Thoracic aorta (tissue), 2 donors: ENCODE results near the gene DOK5. TPM values are rescaled to one million over a fixed set of nuclear protein-coding genes. Genes with fewer than 3 reads are reported as not detected.
A peak's percentile ranks its signal among the peaks of the same experiment; 100 is the strongest.

Source experiments
- ATAC-seq: fragments of 150-250 bp; one replicate; pipeline ENCODE4 v1.8.0; 2017; ENCODE audit warnings: low read depth; ENCODE audit not compliant: insufficient number of reproducible peaks, low FRiP score
- DNase-seq: peaks from one replicate; pipeline ENCODE4 v3.0.0-alpha.2; 2020; ENCODE audit warnings: low spot score
- H3K27ac ChIP-seq, 2 donors: fragments of 200-600 bp; sonication (generic); 1 replicate in 1 of 2; 2 replicates in 1 of 2; pipeline ENCODE4 v1.5.1; 2016; ENCODE audit warnings: mild to moderate bottlenecking in 2 of 2, moderate library complexity in 2 of 2
- H3K27me3 ChIP-seq: fragments of 200-600 bp; sonication (generic); replicated peaks from 2 replicates; pipeline ENCODE4 v1.6.0; 2016; ENCODE audit warnings: mild to moderate bottlenecking; ENCODE audit not compliant: insufficient read depth
- H3K36me3 ChIP-seq: fragments of 200-600 bp; sonication (generic); one replicate; pipeline ENCODE4 v1.5.1; 2016
- H3K4me1 ChIP-seq, 2 donors: fragments of 200-600 bp; sonication (generic); 1 replicate in 1 of 2; 2 replicates in 1 of 2; pipeline versions ENCODE4 v1.5.1 to v1.6.0; 2016; ENCODE audit warnings: low read depth in 2 of 2, mild to moderate bottlenecking in 1 of 2; ENCODE audit not compliant: control insufficient read depth in 1 of 2
- H3K4me3 ChIP-seq: fragments of 200-600 bp; sonication (generic); 2 replicates; pipeline ENCODE4 v1.5.1; 2016; ENCODE audit warnings: mild to moderate bottlenecking
- H3K9me3 ChIP-seq: fragments of 200-600 bp; sonication (generic); 2 replicates; pipeline ENCODE4 v1.5.1; 2016
- CTCF ChIP-seq: fragments of 200-600 bp; sonication (generic); IDR thresholded peaks from one replicate; pipeline ENCODE4 v1.5.1; 2019; ENCODE audit warnings: antibody characterized with exemption
- total RNA-seq, 2 donors: library from RNA; depleted of rRNA; stranded (reverse); fragments of >200 nt; gene quantifications; one replicate each; pipeline versions ENCODE4 v1.1.0 to v1.2.3, GENCODE V29; 2016

The DOK5 gene
- total RNA-seq, 2 donors from 2014 or later, result 8.3 to 21.7 TPM

DNA sequence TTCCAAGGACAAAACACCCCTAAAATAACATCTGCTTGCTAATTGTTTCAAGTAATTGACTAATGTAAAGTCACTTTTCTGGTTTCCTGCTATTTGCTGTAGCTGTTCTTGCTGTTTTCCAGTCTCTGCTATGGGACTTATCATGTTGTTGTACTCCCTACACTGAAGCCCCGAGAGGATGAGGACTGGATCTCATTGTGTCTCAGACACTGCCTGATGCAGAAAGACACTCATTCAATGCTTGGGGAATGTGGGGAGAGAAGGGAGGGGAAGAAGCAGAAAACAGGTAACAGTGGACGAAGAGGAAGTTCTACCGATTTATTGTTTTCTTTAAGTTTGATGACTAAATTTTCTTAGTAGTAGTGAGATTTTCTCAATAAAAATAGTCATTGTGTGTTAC, 79.8 kb downstream of the DOK5 start:
- Histone ChIP-seq H3K9me3 (no peaks in the 10 kb centered on the region), H3K27me3 (no peaks in the 10 kb centered on the region), H3K4me3 (no peak overlapping the region), H3K27ac (no peak overlapping the region), H3K36me3 (no peaks in the 10 kb centered on the region), H3K4me1 (peaks cover 10 to 26% of the 10 kb centered on the region in 2 donors)
- DNase-seq (no peak), ATAC-seq (no peak)
- no peak for TF ChIP-seq CTCF

- Histone ChIP-seq H3K27me3 (no peaks in the 10 kb centered on the region), H3K27ac (no peak overlapping the region), H3K4me3 (no peak overlapping the region), H3K9me3 (no peaks in the 10 kb centered on the region), H3K36me3 (no peaks in the 10 kb centered on the region), H3K4me1 (peaks cover 10 to 34% of the 10 kb centered on the region in 2 donors)
- TF ChIP-seq CTCF, result no peak
- no peak for DNase-seq
- ATAC-seq, result no peak
Observed at GRCh38 chr20:54556406-54556805, 81.0 kb downstream of the DOK5 start.

DNA sequence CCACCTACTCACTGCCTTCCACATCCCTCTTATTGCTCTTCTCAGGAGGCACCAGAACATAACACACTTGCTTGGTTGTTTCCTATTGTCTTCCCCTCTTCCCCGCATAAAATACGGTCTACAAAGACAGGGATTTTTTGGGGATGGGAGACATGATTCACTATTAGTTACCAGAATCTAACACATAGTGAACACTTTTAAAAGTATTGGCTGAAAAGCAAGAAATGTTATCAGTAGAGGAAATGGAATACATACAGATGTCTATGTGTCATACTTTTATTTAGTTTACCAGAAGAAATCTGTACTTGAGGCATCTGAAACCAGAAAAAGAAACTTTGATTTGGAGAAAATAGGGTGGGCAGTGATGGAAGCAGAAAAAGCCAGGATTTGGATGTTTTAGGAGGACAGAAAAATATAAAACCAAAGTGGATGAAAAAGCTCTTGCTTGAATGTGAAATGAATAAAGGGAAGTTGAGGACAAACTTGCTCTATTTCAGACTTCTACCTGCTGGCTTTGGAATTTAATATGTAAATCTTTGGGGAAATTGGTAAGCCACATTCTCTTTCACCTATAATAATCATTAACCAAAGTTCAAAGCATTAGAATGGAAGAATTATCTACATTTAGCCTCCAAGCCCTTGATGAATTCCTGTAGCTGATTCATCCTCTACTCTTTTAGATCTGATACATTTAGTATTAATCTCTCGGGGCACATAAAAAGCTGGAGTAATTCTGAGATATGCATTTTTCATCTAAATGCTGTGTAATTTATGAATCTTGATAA, 82.6 kb downstream of the DOK5 start:
- Histone ChIP-seq H3K9me3 (no peaks in the 10 kb centered on the region), H3K36me3 (no peaks in the 10 kb centered on the region), H3K4me3 (no peak overlapping the region), H3K4me1 (peaks cover 10 to 34% of the 10 kb centered on the region in 2 donors), H3K27me3 (no peaks in the 10 kb centered on the region), H3K27ac (peak overlapping the region in 1 of 2 donors; percentile 27)
- TF ChIP-seq CTCF, result no peak
- no peak for ATAC-seq
- DNase-seq, result no peak

- no peak overlapping the region for H3K4me3 ChIP-seq
- DNase-seq, result no peak
- peak overlapping the region in 1 of 2 donors; percentile 14 for H3K27ac ChIP-seq
- ATAC-seq, result no peak
- H3K4me1 ChIP-seq, result peaks cover 10 to 34% of the 10 kb centered on the region in 2 donors
- H3K9me3 ChIP-seq, result no peaks in the 10 kb centered on the region
- no peaks in the 10 kb centered on the region for H3K36me3 ChIP-seq
- no peaks in the 10 kb centered on the region for H3K27me3 ChIP-seq
- no peak for TF ChIP-seq CTCF
Observed at GRCh38 chr20:54559890-54560289, 84.5 kb downstream of the DOK5 start.

DNA sequence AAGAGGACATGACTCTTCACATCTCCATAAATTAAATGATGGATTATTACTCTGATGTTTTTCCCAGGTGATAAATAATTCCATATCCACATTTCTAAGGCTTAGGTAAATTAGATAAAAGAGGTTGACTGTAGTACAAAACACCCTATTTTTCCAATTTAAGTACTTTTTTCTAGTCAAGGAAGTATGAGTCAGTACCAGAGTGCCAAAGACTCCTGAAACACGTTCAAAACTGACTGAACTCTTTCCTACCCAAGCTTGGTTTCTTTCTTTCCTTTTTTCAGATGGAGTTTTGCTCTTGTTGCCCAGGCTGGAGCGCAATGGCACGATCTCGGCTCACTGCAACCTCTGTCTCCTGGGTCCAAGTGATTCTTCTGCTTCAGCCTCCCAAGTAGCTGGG, 85.0 kb downstream of the DOK5 start:
- H3K27me3 ChIP-seq, result no peaks in the 10 kb centered on the region
- TF ChIP-seq CTCF, result no peak
- H3K27ac ChIP-seq, result peak overlapping the region in 1 of 2 donors; percentile 14
- H3K4me3 ChIP-seq, result peak overlapping the region; percentile 0
- no peak for DNase-seq
- ATAC-seq, result no peak
- peaks cover 10 to 34% of the 10 kb centered on the region in 2 donors for H3K4me1 ChIP-seq
- no peaks in the 10 kb centered on the region for H3K9me3 ChIP-seq
- H3K36me3 ChIP-seq, result no peaks in the 10 kb centered on the region
